Measurements from ENCODE around the gene TMC4.
"Not testable (repeated sequence)": the region's sequence is repeated elsewhere in the genome, so short reads cannot be mapped to it uniquely, and the experiment has no call there.

DNA sequence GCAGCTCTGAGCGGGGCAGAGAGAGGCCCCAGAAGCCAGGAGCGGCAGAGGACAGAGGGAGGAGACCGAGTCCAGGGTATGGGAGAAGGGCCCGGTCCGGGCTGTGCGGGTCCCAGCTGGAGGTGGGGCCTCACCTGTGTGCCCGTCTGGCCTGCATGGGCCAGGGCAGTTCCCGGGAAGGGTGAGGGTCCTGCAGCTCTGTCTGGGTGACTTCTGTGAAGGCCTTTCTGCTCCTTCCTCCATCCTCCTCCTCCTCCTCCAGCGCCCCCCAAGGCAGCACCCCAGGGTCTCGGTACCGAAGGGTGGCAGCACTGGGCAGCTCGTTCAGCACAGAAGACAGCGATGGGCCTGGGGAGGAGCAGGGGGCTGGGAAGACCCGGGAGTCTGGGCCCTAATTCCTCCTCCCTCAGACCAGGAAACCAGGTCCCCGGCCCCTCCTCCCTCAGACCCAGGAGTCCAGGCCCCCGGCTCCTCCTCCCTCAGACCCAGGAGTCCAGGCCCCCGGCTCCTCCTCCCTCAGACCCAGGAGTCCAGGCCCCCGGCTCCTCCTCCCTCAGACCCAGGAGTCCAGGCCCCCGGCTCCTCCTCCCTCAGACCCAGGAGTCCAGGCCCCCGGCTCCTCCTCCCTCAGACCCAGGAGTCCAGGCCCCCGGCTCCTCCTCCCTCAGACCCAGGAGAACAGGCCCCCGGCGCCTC lies 1.1 kb downstream of the TMC4 start:
- TF ChIP-seq, protein P1, sequence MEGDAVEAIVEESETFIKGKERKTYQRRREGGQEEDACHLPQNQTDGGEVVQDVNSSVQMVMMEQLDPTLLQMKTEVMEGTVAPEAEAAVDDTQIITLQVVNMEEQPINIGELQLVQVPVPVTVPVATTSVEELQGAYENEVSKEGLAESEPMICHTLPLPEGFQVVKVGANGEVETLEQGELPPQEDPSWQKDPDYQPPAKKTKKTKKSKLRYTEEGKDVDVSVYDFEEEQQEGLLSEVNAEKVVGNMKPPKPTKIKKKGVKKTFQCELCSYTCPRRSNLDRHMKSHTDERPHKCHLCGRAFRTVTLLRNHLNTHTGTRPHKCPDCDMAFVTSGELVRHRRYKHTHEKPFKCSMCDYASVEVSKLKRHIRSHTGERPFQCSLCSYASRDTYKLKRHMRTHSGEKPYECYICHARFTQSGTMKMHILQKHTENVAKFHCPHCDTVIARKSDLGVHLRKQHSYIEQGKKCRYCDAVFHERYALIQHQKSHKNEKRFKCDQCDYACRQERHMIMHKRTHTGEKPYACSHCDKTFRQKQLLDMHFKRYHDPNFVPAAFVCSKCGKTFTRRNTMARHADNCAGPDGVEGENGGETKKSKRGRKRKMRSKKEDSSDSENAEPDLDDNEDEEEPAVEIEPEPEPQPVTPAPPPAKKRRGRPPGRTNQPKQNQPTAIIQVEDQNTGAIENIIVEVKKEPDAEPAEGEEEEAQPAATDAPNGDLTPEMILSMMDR (conservative IDR thresholded peaks at IDR 0.05 in 1 of 2, IDR thresholded peaks at IDR 0.05 in 1 of 2; ENCODE audit: low read depth in 1 of 2, low read length in 2 of 2): not testable (repeated sequence)
- TF ChIP-seq EZH2 (IDR thresholded peaks at IDR 0.05; ENCODE audit: low read length, missing control alignments): not testable (repeated sequence)
